Mesenteric fat pad (tissue), 1 donor: ENCODE measurements around the gene EFCAB10. TPM values are rescaled to one million over a fixed set of nuclear protein-coding genes. Genes with fewer than 3 reads are reported as not detected.

Source experiments
- DNase-seq: peaks from one replicate; pipeline ENCODE4 v3.0.0-alpha.2; 2020; ENCODE audit warnings: low spot score
- total RNA-seq: library from RNA; stranded (reverse); fragmentation: NEBNext Ultra II Directional; extraction: Animal tissue kit (Norgen Biotek cat#: 25700); gene quantifications from one replicate; pipeline ENCODE4 v1.2.1, GENCODE V29; 2021
- donor health status: DM: yes; HTN: yes; CAD: no.

The EFCAB10 gene
- total RNA-seq, 1 donor from 2014 or later: not detected

GRCh38 chr7:105599551-105599950 is 18.3 kb upstream of the EFCAB10 start:
- DNase-seq: peak; percentile 14

- DNase-seq: peak; percentile 35
These were observed 17.8 kb upstream of the EFCAB10 start for GRCh38 chr7:105599080-105599479.

- DNase-seq: peak; percentile 69
These were observed 15.6 kb upstream of the EFCAB10 start for GRCh38 chr7:105596866-105597265.

- peak; percentile 14 for DNase-seq
These were observed 12.7 kb upstream of the EFCAB10 start for GRCh38 chr7:105594034-105594433.

- DNase-seq: no peak
These were observed 10.2 kb upstream of the EFCAB10 start for GRCh38 chr7:105591522-105591921.

- no peak for DNase-seq
These were observed 9.5 kb upstream of the EFCAB10 start for GRCh38 chr7:105590793-105591192.

- DNase-seq: no peak
These were observed 8.2 kb upstream of the EFCAB10 start for GRCh38 chr7:105589356-105590077.

- no peak for DNase-seq
These were observed 6.8 kb upstream of the EFCAB10 start for GRCh38 chr7:105587909-105588635.

- no peak for DNase-seq
These were observed 4.7 kb upstream of the EFCAB10 start for GRCh38 chr7:105585850-105586500.

- DNase-seq: no peak
These were observed 2.9 kb upstream of the EFCAB10 start for GRCh38 chr7:105584165-105584564.

- DNase-seq: no peak
These were observed 1.8 kb upstream of the EFCAB10 start for GRCh38 chr7:105583061-105583460.

- DNase-seq: no peak
These were observed 1.1 kb downstream of the EFCAB10 start for GRCh38 chr7:105580022-105580740.

- DNase-seq: no peak
These were observed 2.8 kb downstream of the EFCAB10 start for GRCh38 chr7:105578496-105578895.

- no peak for DNase-seq
These were observed 4.0 kb downstream of the EFCAB10 start for GRCh38 chr7:105577251-105577650.

- no peak for DNase-seq
These were observed 9.4 kb downstream of the EFCAB10 start for GRCh38 chr7:105571891-105572290.

- no peak for DNase-seq
These were observed 13.5 kb downstream of the EFCAB10 start for GRCh38 chr7:105567821-105568220.

- no peak for DNase-seq
These were observed 14.3 kb downstream of the EFCAB10 start for GRCh38 chr7:105567024-105567423.

GRCh38 chr7:105565190-105565589 is 16.1 kb downstream of the EFCAB10 start:
- DNase-seq: no peak

GRCh38 chr7:105559926-105560325 is 21.4 kb downstream of the EFCAB10 start:
- DNase-seq: no peak

- DNase-seq: no peak
These were observed 43.0 kb downstream of the EFCAB10 start for GRCh38 chr7:105538339-105538738.

- no peak for DNase-seq
These were observed 48.4 kb downstream of the EFCAB10 start for GRCh38 chr7:105532709-105533460.
